T-helper 1 cell treated with Interleukin-12 subunit alpha and Interleukin-12 subunit beta and Interleukin-4 antibody, amounts not matched to agents 30 ng/mL and 1 ng/mL, for 36 hours (primary cell): Measurements from ENCODE around the gene SEC14L5. TPM values are rescaled to one million over a fixed set of nuclear protein-coding genes. Genes with fewer than 3 reads are reported as not detected.
"Not testable (repeated sequence)": the region's sequence is repeated elsewhere in the genome, so short reads cannot be mapped to it uniquely, and the experiment has no call there.

Experiments used
- intact Hi-C: fragments of 100-400 bp; cut with micrococcal nuclease; formaldehyde crosslinking; loops from one replicate; pipeline ENCODE4 v1.15.1; 2024
- total RNA-seq: library from RNA; stranded (reverse); gene quantifications from 2 replicates; pipeline ENCODE4 v1.2.3, GENCODE V29; 2022

The SEC14L5 gene
- total RNA-seq, 1 donor from 2014 or later: not detected

- intact Hi-C loops: loop anchor here (1.0 to 5.0 kb wide), 7 partner anchors 39 to 267 kb away; partner anchors contain the start of genes GLYR1, SEC14L5 and UBN1
Measured at GRCh38 chr16:5033256-5034166, 75.4 kb downstream of the SEC14L5 start, which contains the start of gene NAGPA. Gene NAGPA, minus strand, starts transcription at chr16:5033935. Its CDS starts 21 bp downstream, at chr16:5033914.

- intact Hi-C loops: loop anchor here (5.0 kb wide), 1 partner anchor 187 kb away; the partner anchor contains the start of genes GLYR1 and UBN1
Measured at GRCh38 chr16:5034167-5034523, 76.0 kb downstream of the SEC14L5 start.

- intact Hi-C loops: loop anchor here (5.0 kb wide), 1 partner anchor 914 kb away; no protein-coding TSS in a partner anchor
Measured at GRCh38 chr16:5035909-5036227, 77.7 kb downstream of the SEC14L5 start.

- intact Hi-C loops: loop anchor here (5.0 kb wide), 1 partner anchor 914 kb away; no protein-coding TSS in a partner anchor
Measured at GRCh38 chr16:5036228-5037156, 78.4 kb downstream of the SEC14L5 start.

GRCh38 chr16:5040451-5040850 is 82.3 kb downstream of the SEC14L5 start:
- intact Hi-C loops: no loop called here

- intact Hi-C loops: no loop called here
Measured at GRCh38 chr16:5041600-5042133, 83.5 kb downstream of the SEC14L5 start.

- intact Hi-C loops: no loop called here
Measured at GRCh38 chr16:5042574-5043171, 84.5 kb downstream of the SEC14L5 start.

GRCh38 chr16:5044011-5044540 is 85.9 kb downstream of the SEC14L5 start:
- intact Hi-C loops: no loop called here

- intact Hi-C loops: not testable (repeated sequence)
Measured at GRCh38 chr16:5044581-5044980, 86.5 kb downstream of the SEC14L5 start.

- intact Hi-C loops: no loop called here
Measured at GRCh38 chr16:5045499-5046115, 87.5 kb downstream of the SEC14L5 start.

GRCh38 chr16:5046914-5047313 is 88.8 kb downstream of the SEC14L5 start:
- intact Hi-C loops: no loop called here

- intact Hi-C loops: no loop called here
Measured at GRCh38 chr16:5054876-5055865, 97.0 kb downstream of the SEC14L5 start.

GRCh38 chr16:5056352-5056751 is 98.2 kb downstream of the SEC14L5 start:
- intact Hi-C loops: loop anchor here (1.0 to 2.0 kb wide), 2 partner anchors 28 to 36 kb away; no protein-coding TSS in a partner anchor

GRCh38 chr16:5058476-5058875 is 100.3 kb downstream of the SEC14L5 start:
- intact Hi-C loops: no loop called here

GRCh38 chr16:5059386-5060072 is 101.4 kb downstream of the SEC14L5 start:
- intact Hi-C loops: no loop called here

- intact Hi-C loops: no loop called here
Measured at GRCh38 chr16:5060073-5060641, 102.0 kb downstream of the SEC14L5 start.

GRCh38 chr16:5062051-5062450 is 103.9 kb downstream of the SEC14L5 start:
- intact Hi-C loops: no loop called here
